DND-41 (cell line): Measurements from ENCODE around the gene CLK4.

Experiments used
- EZH2 ChIP-seq: IDR thresholded peaks from 3 replicates; pipeline ENCODE4 v1.6.1; 2012; ENCODE audit warnings: borderline replicate concordance, low read depth, mild to moderate bottlenecking, moderate library complexity, low read length, inconsistent platforms; ENCODE audit not compliant: severe bottlenecking
- TF ChIP-seq, protein P1 (sequence below): IDR thresholded peaks from 2 replicates; pipeline ENCODE4 v1.5.1; 2012; ENCODE audit warnings: borderline replicate concordance, low read length, moderate library complexity, mild to moderate bottlenecking; ENCODE audit not compliant: poor library complexity, severe bottlenecking; ENCODE audit errors: extremely low read depth

- TF ChIP-seq, protein P1, sequence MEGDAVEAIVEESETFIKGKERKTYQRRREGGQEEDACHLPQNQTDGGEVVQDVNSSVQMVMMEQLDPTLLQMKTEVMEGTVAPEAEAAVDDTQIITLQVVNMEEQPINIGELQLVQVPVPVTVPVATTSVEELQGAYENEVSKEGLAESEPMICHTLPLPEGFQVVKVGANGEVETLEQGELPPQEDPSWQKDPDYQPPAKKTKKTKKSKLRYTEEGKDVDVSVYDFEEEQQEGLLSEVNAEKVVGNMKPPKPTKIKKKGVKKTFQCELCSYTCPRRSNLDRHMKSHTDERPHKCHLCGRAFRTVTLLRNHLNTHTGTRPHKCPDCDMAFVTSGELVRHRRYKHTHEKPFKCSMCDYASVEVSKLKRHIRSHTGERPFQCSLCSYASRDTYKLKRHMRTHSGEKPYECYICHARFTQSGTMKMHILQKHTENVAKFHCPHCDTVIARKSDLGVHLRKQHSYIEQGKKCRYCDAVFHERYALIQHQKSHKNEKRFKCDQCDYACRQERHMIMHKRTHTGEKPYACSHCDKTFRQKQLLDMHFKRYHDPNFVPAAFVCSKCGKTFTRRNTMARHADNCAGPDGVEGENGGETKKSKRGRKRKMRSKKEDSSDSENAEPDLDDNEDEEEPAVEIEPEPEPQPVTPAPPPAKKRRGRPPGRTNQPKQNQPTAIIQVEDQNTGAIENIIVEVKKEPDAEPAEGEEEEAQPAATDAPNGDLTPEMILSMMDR = no peak
- TF ChIP-seq EZH2 = no peak
These were observed 65.0 kb downstream of the CLK4 start for GRCh38 chr5:178561746-178562264.
